Cerebellar cortex (tissue), 1 donor: Measurements from ENCODE around the gene NSDHL.
A peak's percentile ranks its signal among the peaks of the same experiment; 100 is the strongest.

Source experiments
- DNase-seq: peaks from one replicate; pipeline ENCODE4 v3.0.0-alpha.2; 2015; ENCODE audit warnings: low spot score

NSDHL gene

GRCh38 chrX:152844256-152844655 is 13.4 kb downstream of the NSDHL start:
- DNase-seq, result no peak

- DNase-seq, result no peak
Measured at GRCh38 chrX:152845618-152846240, 14.9 kb downstream of the NSDHL start.

GRCh38 chrX:152847281-152847680 is 16.4 kb downstream of the NSDHL start:
- no peak for DNase-seq

GRCh38 chrX:152850465-152850864 is 19.6 kb downstream of the NSDHL start:
- no peak for DNase-seq

GRCh38 chrX:152853986-152854385 is 23.1 kb downstream of the NSDHL start:
- no peak for DNase-seq

- no peak for DNase-seq
Measured at GRCh38 chrX:152861116-152861515, 30.3 kb downstream of the NSDHL start.

GRCh38 chrX:152861826-152862225 is 31.0 kb downstream of the NSDHL start:
- no peak for DNase-seq

- no peak for DNase-seq
Measured at GRCh38 chrX:152865232-152865920, 34.5 kb downstream of the NSDHL start.

- DNase-seq, result peak; percentile 46
Measured at GRCh38 chrX:152866386-152866785, 35.5 kb downstream of the NSDHL start.

GRCh38 chrX:152869972-152870371 is 39.1 kb downstream of the NSDHL start:
- DNase-seq, result no peak

- DNase-seq, result no peak
Measured at GRCh38 chrX:152871260-152871659, 40.4 kb downstream of the NSDHL start.

- no peak for DNase-seq
Measured at GRCh38 chrX:152872522-152872921, 41.7 kb downstream of the NSDHL start.

- DNase-seq, result no peak
Measured at GRCh38 chrX:152873361-152873760, 42.5 kb downstream of the NSDHL start.

- DNase-seq, result no peak
Measured at GRCh38 chrX:152876931-152877840, 46.3 kb downstream of the NSDHL start.

GRCh38 chrX:152878976-152879755 is 48.3 kb downstream of the NSDHL start:
- no peak for DNase-seq

GRCh38 chrX:152881289-152881688 is 50.4 kb downstream of the NSDHL start:
- no peak for DNase-seq

- DNase-seq, result no peak
Measured at GRCh38 chrX:152884171-152884570, 53.3 kb downstream of the NSDHL start.

GRCh38 chrX:152886716-152887115 is 55.9 kb downstream of the NSDHL start:
- DNase-seq, result peak; percentile 33

- DNase-seq, result no peak
Measured at GRCh38 chrX:152892499-152892898, 61.6 kb downstream of the NSDHL start.

GRCh38 chrX:152892999-152893891 is 62.4 kb downstream of the NSDHL start:
- DNase-seq, result no peak
